GM18867 (cell line): ENCODE measurements around the gene VTA1.
"Not testable (repeated sequence)": the region's sequence is repeated elsewhere in the genome, so short reads cannot be mapped to it uniquely, and the experiment has no call there.

Experiments
- ATAC-seq: cut with Tn5 transposase; IDR thresholded peaks from one replicate; pipeline ENCODE4 v1.9.1; 2021; ENCODE audit warnings: mild to moderate bottlenecking, moderate library complexity; ENCODE audit not compliant: unreplicated experiment

VTA1 gene, protein sequence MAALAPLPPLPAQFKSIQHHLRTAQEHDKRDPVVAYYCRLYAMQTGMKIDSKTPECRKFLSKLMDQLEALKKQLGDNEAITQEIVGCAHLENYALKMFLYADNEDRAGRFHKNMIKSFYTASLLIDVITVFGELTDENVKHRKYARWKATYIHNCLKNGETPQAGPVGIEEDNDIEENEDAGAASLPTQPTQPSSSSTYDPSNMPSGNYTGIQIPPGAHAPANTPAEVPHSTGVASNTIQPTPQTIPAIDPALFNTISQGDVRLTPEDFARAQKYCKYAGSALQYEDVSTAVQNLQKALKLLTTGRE

DNA sequence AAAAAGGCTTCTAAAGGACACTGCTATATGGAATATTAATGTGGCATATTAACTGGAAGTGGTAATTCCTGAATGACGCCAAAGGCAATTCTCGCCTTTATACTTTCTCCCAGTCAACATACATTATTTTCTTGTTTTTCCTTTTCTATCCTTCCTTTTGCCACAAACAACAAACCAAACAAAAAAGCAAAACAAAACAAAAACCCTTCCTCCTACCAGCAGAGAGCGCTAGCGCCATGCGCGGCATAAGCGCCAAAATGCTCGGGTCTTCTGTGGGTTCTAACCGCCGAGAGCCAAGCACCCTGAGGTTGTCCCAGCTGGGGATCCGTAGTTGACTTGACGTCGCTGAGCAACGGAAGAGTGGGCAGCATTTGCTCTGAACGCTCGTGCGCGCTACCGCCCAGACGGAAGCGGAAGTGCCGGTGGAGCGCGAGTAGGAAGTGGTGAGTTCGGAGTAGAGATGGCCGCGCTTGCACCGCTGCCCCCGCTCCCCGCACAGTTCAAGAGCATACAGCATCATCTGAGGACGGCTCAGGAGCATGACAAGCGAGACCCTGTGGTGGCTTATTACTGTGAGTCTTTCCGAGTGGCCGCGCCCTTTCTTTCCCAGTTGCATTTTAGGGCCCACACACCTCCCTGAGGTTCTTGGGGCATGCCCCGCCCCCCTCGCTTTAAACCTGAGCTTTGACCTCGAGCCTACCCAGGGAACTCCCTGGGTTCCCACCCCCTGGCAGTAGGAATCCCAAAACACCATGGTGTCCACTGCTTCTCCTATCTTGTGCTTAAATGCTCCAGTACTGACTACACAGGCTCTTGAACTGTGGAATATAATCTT lies at the start of gene VTA1, which contains the start of gene NMBR:
VTA1 (plus strand) TSS at position 436 of the 835 bp plus-strand sequence; CDS start at position 461, 25 bp downstream.
NMBR (minus strand) TSS at position 295 of the 835 bp plus-strand sequence. CDS start 58,464 bp downstream, outside the sequence.
- ATAC-seq: peak; percentile 100

DNA sequence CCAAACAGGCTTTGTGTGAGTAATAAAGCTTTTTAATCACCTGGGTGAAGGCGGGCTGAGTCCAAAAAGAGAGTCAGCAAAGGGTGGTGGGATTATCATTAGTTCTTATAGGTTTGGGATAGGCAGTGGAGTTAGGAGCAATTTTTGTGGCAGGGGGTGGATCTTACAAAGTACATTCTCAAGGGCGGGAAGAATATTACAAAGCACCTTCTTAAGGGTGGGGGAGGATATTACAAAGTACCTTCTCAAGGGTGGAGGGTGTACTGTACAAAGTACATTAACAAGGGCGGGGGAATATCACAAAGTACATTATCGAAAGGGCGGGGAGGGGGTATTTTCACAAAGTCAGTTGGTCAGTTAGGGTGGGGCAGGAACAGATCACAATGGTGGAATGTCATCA lies 42.2 kb upstream of the VTA1 start:
- ATAC-seq: not testable (repeated sequence)

DNA sequence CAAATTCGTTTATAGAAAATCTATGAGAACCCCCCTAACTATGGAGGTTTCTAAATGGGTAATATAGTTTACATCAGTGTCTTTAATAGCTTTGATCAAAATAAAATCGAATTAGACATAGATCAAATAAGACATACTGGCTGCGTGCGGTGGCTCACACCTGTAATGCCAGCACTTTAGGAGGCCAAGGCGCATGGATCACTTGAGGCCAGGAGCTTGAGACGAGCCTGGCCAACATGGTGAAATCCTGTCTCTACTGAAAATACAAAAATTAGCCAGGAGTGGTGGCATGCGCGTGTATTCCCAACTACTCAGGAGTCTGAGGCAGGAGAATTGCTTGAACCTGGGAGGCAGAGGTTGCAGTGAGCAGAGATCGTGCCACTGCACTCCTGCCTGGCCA lies 36.2 kb upstream of the VTA1 start:
- not testable (repeated sequence) for ATAC-seq

DNA sequence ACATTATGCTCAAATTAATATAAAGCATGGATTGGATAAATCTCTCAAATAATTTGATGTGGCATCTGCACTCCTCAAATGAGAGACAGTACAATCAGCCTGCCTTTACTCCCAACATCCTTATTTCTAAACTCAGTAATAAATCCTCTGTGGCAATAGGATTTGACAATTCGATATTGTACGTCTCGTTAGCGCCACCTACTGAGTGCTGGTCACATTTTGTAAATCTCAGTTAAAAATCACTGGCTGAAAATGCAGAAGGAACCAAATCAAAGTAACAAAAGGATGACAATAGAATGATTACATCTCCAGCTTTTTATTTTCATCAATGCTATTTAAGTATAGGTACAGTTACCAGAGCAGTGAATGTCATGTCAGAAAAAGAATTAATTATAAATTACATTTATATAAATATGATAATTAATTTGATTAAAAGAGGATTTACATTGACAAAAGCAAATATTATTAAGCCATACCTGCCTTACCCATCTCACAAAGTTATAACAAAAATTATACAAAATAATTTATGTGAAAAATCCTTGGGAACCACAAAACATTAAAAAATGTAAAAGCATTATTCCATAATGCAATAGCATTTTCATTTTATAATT lies 34.5 kb upstream of the VTA1 start:
- ATAC-seq: peak; percentile 66

DNA sequence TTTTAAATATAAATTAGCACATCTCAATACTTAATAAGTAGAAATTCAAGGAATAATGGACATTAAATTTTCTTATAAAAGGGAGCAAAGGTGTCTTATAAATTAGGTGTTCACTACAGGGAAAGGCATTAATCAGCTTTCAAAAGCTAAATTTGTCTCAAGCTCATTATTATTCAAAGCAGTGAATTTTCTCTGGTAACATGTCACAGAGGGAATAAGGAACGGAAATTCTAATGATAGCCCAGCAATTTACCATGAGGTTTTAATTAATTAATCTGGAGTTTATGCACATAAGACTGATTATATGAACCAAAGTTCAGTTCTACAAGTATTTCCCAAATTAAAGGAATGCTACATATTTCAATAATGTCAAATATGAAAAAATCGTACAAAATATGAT lies 29.7 kb upstream of the VTA1 start:
- no peak for ATAC-seq

DNA sequence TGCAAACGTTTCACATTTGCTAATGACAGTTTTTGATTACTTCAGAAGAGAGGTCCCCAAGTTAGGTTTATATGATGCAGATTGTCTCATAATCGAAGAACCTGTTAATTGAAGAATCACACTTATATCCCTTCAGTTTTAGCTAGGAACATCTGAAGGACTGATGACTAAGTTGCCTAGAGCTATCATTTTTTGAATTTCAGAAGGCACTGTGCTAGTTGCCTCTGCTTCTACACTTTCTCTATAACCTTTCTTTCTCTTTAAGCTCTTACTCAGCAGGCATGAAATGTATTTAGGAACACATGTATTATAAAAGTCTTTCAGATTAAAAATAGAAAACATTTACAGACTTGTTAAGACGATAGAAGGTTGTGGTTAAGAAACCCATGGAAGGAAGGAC lies 28.7 kb upstream of the VTA1 start:
- no peak for ATAC-seq

DNA sequence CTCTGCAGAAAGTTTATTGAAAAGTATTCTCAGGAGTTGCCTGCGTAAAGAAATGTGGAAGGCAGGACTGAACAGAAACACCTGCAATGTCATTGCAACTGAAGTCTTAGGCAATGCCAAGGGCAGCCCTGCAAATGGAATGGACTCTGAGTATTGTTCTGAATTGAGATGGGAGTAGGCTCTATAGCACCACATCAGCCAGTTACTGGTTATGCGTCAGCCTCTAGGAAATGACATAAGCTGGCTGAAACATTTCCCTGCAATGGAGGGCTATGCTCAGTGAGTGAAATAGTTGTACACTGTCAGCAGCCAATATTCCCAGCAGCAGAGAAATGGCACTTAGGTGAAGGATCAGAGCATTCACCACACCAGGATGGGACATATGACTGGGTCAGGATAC lies 28.1 kb upstream of the VTA1 start:
- no peak for ATAC-seq

DNA sequence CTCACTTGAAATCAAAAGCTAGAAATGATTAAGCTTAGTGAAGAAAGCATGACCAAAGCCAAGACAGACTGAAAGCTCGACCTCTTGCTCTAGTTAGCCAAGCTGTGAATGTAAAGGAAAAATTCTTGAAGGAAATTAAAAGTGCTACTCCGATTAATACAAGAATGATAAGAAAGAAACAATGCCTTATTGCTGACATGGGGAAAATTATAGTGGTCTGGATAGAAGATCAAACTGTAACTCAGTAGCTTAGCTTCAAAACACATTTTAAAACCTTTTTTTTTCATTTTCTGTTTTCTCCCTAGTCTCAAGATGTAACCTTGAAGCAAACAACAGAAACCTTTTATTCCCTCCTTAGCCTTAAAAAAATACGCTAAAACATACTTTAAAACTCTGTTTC lies 25.7 kb upstream of the VTA1 start:
- ATAC-seq: no peak

DNA sequence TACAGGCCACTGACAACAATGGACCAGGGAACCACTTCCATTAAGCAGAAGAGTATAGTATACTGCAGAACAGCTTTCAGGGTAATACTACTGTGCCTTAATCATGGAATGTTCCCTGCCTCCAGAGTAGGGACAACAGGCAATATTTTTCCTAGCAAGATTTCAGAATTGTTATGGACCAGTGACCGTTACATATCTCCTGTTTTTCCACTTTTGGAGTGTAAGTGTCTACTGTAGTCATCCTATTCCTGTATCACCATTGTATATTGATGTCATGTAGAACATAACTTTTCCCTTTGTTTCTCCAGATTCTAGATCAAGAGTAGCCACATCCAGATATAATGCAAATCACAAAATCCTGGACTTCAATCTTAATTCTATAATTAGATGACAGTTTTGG lies 16.2 kb upstream of the VTA1 start:
- no peak for ATAC-seq

DNA sequence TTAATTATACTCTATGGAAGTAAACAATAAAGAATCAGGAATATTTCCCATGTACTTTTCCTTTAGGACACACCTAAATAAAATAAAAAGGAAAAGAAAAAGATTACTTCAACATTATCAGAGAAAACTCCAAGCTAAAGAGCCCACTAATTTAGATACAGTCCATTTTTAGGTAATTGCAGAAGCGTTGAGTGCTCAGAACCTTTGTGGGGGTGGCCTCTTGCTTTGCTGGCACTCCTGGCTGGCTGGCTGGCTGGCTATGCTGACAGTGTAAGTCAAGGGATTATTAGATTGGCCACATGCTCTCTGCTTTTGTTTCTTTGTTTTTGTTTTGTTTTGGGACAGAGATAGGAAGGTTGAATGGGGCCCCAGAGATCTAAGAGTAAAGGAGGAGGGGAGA lies 14.4 kb upstream of the VTA1 start, which contains the start of gene GJE1:
GJE1 (plus strand) TSS at position 301 of the 400 bp plus-strand sequence. CDS start 234 bp downstream, outside the sequence.
- no peak for ATAC-seq

DNA sequence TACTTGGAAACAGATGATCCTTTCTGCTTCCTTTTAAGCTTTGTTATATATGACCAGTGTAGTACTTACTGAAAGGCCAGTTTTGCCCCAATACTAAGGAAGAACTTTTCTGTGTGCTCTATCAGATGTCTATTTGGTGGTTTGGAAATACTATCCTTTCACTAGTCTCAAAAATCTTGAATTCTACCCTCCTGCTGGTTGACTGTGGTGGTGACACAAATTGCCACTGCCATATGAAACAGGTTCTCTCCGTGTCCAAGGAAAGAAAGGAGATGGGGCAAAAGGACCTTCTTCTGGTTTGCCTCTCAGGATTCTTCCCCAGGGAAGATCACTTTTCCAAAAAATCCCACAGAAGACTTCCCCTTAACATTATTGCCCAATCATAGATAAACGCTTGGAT lies 8.2 kb upstream of the VTA1 start:
- no peak for ATAC-seq

DNA sequence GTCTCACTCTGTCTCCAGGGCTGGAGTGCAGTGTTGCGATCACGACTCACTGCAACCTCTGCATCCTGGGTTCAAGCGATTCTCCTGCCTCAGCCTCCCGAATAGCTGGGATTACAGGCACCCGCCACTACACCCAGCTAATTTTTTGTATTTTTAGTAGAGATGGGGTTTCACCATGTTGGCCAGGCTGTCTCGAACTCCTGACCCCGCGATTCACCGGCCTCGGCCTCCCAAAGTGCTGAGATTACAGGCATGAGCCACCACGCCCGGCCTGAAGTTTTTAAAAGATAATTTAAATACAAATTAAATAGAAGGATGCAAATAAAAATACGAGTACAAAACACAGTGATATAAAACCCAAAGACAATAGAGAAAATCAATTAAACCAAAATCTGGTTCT lies 5.5 kb upstream of the VTA1 start:
- not testable (repeated sequence) for ATAC-seq

DNA sequence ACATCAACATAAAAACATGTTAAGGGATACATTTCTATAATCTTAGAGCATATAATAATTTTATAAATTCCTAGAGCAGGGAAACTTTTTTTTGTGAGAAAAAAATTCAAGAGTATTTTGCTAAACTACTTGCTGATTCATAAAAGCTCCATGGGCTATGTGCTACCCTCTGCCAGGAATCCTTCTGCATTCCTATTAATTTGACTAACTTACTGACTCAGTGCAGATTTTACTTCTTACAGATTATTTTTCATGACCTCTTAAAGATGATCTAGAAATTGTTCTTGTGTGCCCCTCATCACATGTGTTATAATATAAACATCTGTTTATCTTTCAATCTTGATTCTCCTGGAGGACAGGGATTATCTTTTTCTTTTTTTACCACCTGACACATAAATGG lies 5.7 kb downstream of the VTA1 start:
- no peak for ATAC-seq

DNA sequence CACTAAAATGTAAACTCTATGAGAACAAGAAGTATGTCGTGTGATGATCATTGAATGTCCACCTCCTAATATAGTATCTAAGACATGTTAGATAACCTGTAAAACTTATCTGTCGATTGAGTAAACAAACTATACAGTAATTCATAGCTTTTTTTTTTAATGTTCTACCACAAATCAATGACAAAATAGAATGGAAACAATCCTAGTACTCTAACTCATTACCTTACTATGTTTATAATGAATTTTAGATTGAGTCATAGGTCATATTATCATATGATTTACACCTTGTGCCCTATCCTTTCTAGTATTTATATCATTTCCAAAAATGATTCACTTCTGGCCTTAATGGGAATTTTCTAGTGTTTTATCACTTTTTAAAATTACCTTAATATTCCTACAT lies 6.1 kb downstream of the VTA1 start:
- ATAC-seq: no peak

DNA sequence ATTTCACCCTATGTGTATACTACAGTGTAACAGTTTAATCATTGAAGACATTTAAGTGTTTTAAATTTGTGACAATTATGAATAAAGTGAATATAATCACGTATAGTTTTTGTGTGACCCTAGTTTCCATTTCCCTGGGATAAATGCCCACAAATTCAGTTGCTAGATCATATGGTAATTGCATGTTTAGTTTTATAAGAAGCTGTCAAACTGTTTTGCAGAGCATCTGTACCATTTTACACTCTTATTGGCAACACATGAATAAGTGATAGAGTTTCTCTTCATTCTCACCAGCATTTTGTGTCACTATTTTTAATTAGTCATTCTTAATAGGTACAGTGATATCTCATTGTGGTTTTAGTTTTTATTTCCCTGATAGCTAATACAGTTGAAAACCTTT lies 7.3 kb downstream of the VTA1 start:
- ATAC-seq: no peak

DNA sequence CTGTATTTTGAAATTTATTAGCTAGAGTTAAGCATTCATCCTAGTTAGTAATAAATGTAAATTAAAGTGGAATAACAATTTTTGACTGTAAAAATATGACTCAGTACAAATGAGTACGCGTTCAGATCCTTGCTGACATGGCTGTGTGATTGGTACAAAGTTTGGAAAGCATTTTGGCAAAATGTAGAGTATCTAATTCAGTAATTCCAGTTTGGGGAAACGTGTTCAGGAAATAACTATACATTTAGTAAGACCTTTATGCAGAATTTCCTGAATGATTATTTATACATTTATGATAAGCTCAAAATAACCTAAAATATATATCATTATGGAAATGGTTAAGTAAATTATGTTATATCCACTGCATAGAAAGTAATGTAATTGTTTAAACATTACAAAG lies 8.0 kb downstream of the VTA1 start:
- no peak for ATAC-seq

DNA sequence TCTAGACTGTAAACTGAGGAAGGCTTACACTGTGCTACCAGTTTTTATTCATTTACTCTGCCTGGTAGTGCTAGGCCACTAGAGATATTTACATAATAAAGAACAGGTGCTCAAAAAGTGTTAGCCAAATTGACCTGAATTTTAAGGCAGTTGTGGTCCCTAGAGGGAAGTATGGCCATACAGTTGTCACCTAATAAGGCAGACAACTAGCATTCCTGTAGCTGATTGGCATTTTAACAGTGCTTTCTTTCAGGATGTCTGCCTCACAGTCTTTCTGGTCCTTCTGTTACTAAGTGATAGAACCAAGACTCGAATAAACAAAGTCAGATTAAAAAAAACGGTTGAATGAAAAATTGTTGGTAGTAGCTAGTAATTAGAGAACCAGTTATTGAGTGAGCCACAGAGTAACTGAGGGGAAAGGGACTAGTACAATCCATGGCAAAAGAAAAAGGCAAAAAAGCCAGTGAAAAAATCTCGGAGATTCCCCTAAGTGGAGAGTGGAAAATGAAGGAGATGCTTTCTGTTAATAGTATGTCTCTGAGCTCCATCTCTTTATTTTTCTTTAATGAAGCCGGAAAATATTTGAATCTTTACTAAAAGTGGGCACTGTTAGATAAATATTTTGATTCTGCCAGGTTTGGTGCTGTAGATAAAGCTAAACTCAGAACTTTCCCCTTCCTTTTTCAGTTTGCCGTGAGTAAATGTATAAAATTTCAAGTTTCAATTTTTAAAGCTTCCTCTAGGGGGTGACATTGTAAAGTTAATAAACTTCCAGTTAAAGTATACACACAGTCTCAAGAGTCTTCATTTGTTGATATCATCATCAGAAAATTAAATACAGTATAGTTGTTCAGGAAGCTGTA lies 9.1 kb downstream of the VTA1 start:
- ATAC-seq: peak; percentile 59

DNA sequence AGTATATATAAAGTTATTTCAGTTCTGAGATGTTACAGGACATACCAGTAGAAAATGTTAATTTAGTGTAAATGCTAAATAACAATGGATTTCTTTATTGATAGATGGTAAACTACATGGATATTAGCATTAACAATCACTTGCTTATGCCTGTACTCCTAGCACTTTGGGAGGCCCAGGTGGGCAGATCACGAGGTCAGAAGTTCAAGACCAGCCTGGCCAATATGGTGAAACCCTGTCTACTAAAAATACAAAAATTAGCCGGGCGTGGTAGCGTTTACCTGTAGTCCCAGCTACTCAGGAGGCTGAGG lies 9.7 kb downstream of the VTA1 start:
- not testable (repeated sequence) for ATAC-seq

DNA sequence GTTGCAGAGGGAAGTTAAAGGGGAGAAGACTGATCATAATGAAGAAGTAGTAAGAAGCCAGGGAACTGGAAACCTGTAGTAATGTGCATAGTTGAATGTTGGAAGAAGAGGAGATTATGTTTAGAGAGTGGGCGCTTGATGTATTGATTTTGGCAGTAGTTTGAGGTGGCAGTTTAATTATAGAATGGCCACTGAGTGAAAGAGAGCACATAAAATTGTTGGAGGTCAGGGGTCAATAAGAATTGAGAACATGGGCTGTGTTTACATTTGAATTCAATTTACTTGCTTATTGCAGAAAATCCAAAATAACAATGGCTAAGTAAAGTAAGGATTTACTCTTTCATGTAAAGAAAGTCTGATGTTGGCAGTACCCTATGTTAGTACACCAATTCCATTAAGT lies 15.7 kb downstream of the VTA1 start:
- ATAC-seq: no peak

DNA sequence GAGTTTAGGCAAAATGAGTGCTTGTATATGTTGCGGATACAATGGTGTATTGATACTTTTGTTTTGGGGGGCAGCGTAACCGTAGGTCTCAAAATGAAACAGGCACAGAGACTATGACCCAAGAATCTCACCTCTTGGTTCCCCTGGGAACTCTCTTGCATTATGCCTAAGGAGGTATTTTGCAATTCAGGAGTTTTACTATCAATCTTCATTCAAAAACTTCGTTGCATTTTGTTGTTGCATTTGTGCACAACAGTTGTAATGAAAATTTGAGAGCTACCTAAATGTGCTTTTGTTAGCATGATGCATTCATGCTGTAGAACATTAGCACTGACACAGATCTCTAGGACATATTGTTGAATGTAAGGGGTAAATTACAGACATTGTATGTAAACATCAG lies 18.2 kb downstream of the VTA1 start:
- no peak for ATAC-seq

DNA sequence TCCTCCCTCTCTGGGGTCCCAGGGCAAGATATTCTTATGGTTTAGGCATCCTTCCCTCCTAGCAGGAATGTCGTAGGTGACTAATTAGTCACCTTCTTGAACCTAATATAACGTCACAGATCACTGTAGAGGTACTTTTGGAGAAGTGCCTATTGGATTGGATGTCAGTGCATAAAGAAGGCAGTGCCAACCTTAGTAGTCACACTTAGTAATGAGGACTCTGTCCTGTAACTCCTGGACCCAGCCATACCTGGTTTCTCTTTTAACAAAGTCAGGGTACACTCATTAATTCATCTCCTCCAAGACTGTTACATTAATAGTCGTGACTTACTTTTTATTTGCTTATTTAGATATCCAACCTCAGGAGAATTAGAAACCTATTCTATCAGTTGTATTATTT lies 20.0 kb downstream of the VTA1 start:
- no peak for ATAC-seq
